GM12872 (cell line): ENCODE results near the gene RNF213.

Source experiments
- CTCF ChIP-seq: IDR thresholded peaks from 3 replicates; pipeline ENCODE4 v1.5.1; 2011; ENCODE audit warnings: low read depth, mild to moderate bottlenecking, low read length, moderate library complexity; ENCODE audit not compliant: insufficient read depth

Gene RNF213

GRCh38 chr17:80365001-80365965 is 104.6 kb downstream of the RNF213 start:
- no peak for TF ChIP-seq CTCF

DNA sequence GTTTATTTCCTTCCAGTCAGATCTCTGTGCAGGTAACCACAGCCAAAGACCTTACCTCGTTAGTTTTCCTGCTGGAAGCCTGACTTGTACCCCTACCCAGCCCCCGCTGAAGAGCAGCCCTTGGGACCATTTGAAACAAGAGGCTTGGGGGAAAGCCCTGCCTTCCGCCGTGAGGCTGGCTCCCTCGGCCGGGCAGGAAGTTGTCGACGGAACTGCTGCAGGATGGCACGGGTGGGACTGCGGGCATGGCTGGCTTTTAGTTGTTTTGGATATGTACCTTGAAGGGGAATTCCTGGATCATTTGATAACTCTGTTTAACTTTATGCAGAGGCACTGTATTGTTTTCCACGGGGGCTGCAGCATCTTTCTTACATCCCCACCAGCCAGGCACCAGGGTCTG is 105.3 kb downstream of the RNF213 start:
- no peak for TF ChIP-seq CTCF

GRCh38 chr17:80367503-80367902 is 106.9 kb downstream of the RNF213 start:
- TF ChIP-seq CTCF, result no peak

- TF ChIP-seq CTCF, result no peak
Measured at GRCh38 chr17:80371196-80371595, 110.5 kb downstream of the RNF213 start.

DNA sequence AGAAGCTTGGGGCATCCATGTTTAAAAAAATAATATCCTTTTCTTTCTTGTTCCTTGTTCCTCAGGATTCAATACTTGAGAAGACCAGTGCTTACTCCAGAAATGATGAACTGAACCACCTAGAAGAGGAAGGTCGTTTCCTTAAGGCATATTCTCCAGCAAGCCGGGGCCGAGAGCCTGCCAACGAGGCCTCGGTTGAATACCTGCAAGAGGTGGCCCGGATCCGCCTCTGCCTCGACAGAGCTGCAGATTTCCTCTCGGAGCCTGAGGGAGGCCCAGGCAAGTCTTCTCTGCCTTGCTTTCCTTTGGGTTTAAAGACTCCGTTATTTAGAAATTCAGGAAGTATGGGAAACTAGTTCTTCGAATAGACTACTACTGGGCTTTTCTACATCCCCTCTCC is 111.8 kb downstream of the RNF213 start:
- no peak for TF ChIP-seq CTCF

DNA sequence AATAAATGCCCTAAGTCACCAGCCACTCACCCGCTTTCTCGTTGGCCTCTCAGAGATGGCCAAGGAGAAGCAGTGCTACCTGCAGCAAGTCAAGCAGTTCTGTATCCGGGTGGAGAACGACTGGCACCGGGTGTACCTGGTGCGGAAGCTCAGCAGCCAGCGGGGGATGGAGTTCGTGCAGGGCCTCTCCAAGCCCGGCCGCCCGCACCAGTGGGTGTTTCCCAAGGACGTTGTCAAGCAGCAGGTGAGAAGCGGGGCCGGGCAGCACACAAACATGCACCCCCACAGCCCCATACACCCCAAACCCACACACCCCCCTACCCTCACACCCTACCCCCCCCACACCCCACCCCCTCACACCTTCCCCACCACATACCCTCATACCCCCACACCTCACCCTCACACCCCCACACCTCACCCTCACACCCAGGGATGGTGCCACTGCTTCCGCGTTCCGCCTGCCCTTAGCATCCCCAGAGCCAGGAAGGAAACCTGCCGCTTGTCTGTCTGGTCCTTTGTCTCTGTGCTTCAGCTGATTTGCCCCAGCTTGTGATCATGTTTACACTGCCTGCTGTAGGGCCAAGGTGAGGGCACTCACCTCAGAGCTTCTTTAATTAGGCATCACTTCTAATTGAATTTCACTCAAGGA is 112.4 kb downstream of the RNF213 start:
- no peak for TF ChIP-seq CTCF

DNA sequence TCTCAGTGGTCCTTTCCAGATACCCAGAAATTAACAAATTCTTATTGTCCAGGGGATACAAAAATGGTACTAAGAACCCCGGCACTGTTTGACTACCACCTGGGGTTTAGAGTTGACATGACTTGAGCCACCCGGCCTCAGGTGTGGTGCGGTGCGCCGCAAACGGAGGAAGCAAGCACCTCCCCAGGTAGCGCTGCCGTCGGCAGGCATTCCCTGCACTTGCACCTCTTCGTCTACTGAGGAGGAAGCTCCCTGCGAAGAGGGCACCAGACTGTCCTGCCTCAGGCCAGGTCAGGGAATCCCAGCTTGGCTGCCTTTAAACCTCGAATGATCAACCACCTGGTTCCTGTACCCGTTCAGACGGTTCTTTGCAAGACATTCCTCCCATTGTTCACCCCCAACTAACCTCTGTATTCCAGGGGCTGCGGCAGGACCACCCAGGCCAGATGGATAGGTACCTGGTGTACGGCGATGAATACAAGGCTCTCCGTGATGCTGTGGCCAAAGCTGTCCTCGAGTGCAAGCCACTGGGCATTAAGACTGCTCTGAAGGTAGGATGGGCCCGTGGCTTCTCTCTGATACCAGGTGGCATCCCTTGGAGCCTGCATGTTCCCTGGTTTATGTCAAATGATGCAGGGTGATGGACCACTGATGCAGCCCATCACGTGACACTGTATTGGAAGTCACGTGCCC is 113.5 kb downstream of the RNF213 start:
- TF ChIP-seq CTCF, result no peak
